DOHH2 (cell line): ENCODE measurements around the gene CRIP1.

Source experiments
- EZH2phosphoT487 ChIP-seq: fragments of 200-600 bp; sonication (generic); IDR thresholded peaks from 2 replicates; pipeline ENCODE4 v1.6.1; 2017; ENCODE audit warnings: borderline replicate concordance, mild to moderate bottlenecking, antibody characterized with exemption, low read length, moderate library complexity, mixed read lengths
- TF ChIP-seq, protein P1 (sequence below): fragments of 200-600 bp; sonication (generic); IDR thresholded peaks from one replicate; pipeline ENCODE4 v1.5.1; 2014; ENCODE audit warnings: antibody characterized with exemption, mild to moderate bottlenecking, low read depth, low read length; ENCODE audit not compliant: poor library complexity, severe bottlenecking

DNA sequence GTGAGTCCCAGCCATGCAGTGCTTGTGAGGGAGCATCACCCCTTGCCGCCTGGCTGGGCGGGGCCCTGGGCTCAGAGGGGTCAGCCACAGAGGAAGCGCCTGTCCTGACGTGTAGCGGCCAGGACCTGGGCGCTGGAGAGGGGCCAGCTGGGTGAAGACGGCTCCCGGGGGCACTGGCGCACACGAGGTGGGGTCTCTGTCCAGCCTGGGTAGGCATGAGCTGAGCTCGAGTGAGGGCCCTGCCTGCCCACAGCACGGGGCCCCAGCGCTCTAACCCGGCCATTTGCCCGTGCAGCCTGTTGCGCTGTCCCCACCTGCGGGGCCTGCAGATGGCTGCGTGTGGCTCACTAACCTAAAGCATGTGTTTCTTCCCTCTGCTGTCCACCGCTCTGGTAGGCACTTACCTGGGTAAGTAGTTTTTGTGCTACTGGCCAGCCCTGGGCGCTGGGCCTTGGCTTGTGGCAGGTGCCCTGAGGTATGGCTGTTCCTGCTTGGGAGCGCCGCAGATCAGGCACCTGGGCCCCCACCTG, 18.7 kb upstream of the CRIP1 start:
- TF ChIP-seq, protein P1, sequence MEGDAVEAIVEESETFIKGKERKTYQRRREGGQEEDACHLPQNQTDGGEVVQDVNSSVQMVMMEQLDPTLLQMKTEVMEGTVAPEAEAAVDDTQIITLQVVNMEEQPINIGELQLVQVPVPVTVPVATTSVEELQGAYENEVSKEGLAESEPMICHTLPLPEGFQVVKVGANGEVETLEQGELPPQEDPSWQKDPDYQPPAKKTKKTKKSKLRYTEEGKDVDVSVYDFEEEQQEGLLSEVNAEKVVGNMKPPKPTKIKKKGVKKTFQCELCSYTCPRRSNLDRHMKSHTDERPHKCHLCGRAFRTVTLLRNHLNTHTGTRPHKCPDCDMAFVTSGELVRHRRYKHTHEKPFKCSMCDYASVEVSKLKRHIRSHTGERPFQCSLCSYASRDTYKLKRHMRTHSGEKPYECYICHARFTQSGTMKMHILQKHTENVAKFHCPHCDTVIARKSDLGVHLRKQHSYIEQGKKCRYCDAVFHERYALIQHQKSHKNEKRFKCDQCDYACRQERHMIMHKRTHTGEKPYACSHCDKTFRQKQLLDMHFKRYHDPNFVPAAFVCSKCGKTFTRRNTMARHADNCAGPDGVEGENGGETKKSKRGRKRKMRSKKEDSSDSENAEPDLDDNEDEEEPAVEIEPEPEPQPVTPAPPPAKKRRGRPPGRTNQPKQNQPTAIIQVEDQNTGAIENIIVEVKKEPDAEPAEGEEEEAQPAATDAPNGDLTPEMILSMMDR = no peak
- no peak for TF ChIP-seq EZH2phosphoT487
